ENCODE data around the gene RDH5.

DNA sequence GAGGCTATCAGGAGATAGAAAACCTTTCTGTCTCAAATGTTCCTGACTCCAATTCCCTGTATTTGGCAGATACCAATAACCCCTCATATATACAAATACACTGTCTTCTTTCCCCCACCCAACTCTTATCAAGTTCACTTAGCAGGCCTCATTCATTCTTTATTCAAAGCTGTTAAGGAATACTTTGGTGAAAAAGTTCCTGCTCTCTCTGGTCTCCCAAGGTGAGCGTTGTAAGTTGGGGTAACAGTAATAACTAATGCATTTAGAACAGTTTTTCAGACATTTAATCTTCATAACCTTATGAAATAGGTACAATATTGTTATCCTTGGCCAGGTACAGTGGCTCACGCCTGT is 18.8 kb downstream of the RDH5 start:
- TF ChIP-seq, protein P1, sequence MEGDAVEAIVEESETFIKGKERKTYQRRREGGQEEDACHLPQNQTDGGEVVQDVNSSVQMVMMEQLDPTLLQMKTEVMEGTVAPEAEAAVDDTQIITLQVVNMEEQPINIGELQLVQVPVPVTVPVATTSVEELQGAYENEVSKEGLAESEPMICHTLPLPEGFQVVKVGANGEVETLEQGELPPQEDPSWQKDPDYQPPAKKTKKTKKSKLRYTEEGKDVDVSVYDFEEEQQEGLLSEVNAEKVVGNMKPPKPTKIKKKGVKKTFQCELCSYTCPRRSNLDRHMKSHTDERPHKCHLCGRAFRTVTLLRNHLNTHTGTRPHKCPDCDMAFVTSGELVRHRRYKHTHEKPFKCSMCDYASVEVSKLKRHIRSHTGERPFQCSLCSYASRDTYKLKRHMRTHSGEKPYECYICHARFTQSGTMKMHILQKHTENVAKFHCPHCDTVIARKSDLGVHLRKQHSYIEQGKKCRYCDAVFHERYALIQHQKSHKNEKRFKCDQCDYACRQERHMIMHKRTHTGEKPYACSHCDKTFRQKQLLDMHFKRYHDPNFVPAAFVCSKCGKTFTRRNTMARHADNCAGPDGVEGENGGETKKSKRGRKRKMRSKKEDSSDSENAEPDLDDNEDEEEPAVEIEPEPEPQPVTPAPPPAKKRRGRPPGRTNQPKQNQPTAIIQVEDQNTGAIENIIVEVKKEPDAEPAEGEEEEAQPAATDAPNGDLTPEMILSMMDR (conservative IDR thresholded peaks at IDR 0.05), result no peak
- no peak for TF ChIP-seq EZH2 (IDR thresholded peaks at IDR 0.05; ENCODE audit: low read depth)
